Trophoblast cell (in vitro differentiated cells and primary cell): ENCODE measurements around the gene SPATS2.

Source experiments
- DNase-seq, 2 donors: peaks; one replicate each; pipeline ENCODE4 v3.0.0-alpha.2; 2016
- H2AFZ ChIP-seq: 2 replicates; pipeline ENCODE4 v1.6.1; 2013; ENCODE audit warnings: low read length, moderate library complexity, mild to moderate bottlenecking; ENCODE audit not compliant: insufficient read depth, poor library complexity
- H2AK5ac ChIP-seq: 2 replicates; pipeline ENCODE4 v1.6.1; 2013; ENCODE audit warnings: mild to moderate bottlenecking, low read length
- H2BK120ac ChIP-seq: 2 replicates; pipeline ENCODE4 v1.6.1; 2013; ENCODE audit warnings: low read length, mild to moderate bottlenecking, moderate library complexity; ENCODE audit not compliant: insufficient read depth, poor library complexity
- H2BK12ac ChIP-seq: 2 replicates; pipeline ENCODE4 v1.6.1; 2013; ENCODE audit warnings: mild to moderate bottlenecking, low read length, moderate library complexity
- H2BK5ac ChIP-seq: 2 replicates; pipeline ENCODE4 v1.6.1; 2013; ENCODE audit warnings: low read length, low read depth, moderate library complexity, mild to moderate bottlenecking; ENCODE audit not compliant: poor library complexity
- H3K14ac ChIP-seq: 2 replicates; pipeline ENCODE4 v1.6.1; 2013; ENCODE audit warnings: mild to moderate bottlenecking, low read length
- H3K18ac ChIP-seq: 2 replicates; pipeline ENCODE4 v1.6.1; 2013; ENCODE audit warnings: mild to moderate bottlenecking, low read length
- H3K23ac ChIP-seq: 2 replicates; pipeline ENCODE4 v1.6.1; 2013; ENCODE audit warnings: low read length
- H3K27ac ChIP-seq: 2 replicates; pipeline ENCODE4 v1.5.1; 2013; ENCODE audit warnings: low read depth, mild to moderate bottlenecking, inconsistent platforms, low read length, moderate library complexity
- H3K27me3 ChIP-seq: 2 replicates; pipeline ENCODE4 v1.6.1; 2013; ENCODE audit warnings: inconsistent platforms, mild to moderate bottlenecking, low read length, moderate library complexity; ENCODE audit not compliant: insufficient read depth
- H3K36me3 ChIP-seq, 2 experiments: 1 replicate in 1 of 2; 2 replicates in 1 of 2; pipeline ENCODE4 v1.6.1; 2013; ENCODE audit warnings: low read length in 2 of 2, mild to moderate bottlenecking in 2 of 2, moderate library complexity in 1 of 2; ENCODE audit not compliant: insufficient read depth in 2 of 2, control insufficient read depth in 1 of 2
- H3K4ac ChIP-seq: 2 replicates; pipeline ENCODE4 v1.6.1; 2013; ENCODE audit warnings: low read depth, mild to moderate bottlenecking, low read length, moderate library complexity
- H3K4me1 ChIP-seq, 2 experiments: 1 replicate in 1 of 2; 2 replicates in 1 of 2; pipeline ENCODE4 v1.6.1; 2013; ENCODE audit warnings: low read length in 2 of 2, mild to moderate bottlenecking in 2 of 2, moderate library complexity in 1 of 2; ENCODE audit not compliant: insufficient read depth in 2 of 2, control insufficient read depth in 1 of 2
- H3K4me2 ChIP-seq: 2 replicates; pipeline ENCODE4 v1.6.1; 2013; ENCODE audit warnings: inconsistent platforms, mild to moderate bottlenecking, low read length, moderate library complexity
- H3K4me3 ChIP-seq: 2 replicates; pipeline ENCODE4 v1.5.1; 2013; ENCODE audit warnings: mild to moderate bottlenecking, low read depth, low read length, inconsistent platforms
- H3K79me1 ChIP-seq: one replicate; pipeline ENCODE4 v1.6.1; 2013; ENCODE audit warnings: low read length
- H3K79me2 ChIP-seq: 2 replicates; pipeline ENCODE4 v1.6.1; 2013; ENCODE audit warnings: low read length, mild to moderate bottlenecking; ENCODE audit not compliant: control insufficient read depth, insufficient read depth, poor library complexity
- H3K9ac ChIP-seq: 2 replicates; pipeline ENCODE4 v1.6.1; 2013; ENCODE audit warnings: mild to moderate bottlenecking, low read length
- H3K9me3 ChIP-seq: 2 replicates; pipeline ENCODE4 v1.6.1; 2013; ENCODE audit warnings: low read depth, mild to moderate bottlenecking, control low read depth, inconsistent platforms, low read length; ENCODE audit not compliant: insufficient read depth
- H4K12ac ChIP-seq: 2 replicates; pipeline ENCODE4 v1.6.1; 2013; ENCODE audit warnings: low read depth, mild to moderate bottlenecking, low read length, moderate library complexity
- H4K8ac ChIP-seq: 2 replicates; pipeline ENCODE4 v1.6.1; 2013; ENCODE audit warnings: low read depth, mild to moderate bottlenecking, low read length, moderate library complexity
- H4K91ac ChIP-seq: one replicate; pipeline ENCODE4 v1.6.1; 2013; ENCODE audit warnings: low read depth, mild to moderate bottlenecking, low read length, moderate library complexity
- WGBS: extraction: QIAGEN DNeasy Blood & Tissue Kit; methylation state at CpG from one replicate; pipeline ENCODE4 v1.1.7; 2013; ENCODE audit warnings: missing lambda C conversion rate; ENCODE audit not compliant: insufficient read length, insufficient coverage; ENCODE audit errors: extremely low coverage; 5-methylcytosine and 5-hydroxymethylcytosine counted together

The SPATS2 gene

DNA sequence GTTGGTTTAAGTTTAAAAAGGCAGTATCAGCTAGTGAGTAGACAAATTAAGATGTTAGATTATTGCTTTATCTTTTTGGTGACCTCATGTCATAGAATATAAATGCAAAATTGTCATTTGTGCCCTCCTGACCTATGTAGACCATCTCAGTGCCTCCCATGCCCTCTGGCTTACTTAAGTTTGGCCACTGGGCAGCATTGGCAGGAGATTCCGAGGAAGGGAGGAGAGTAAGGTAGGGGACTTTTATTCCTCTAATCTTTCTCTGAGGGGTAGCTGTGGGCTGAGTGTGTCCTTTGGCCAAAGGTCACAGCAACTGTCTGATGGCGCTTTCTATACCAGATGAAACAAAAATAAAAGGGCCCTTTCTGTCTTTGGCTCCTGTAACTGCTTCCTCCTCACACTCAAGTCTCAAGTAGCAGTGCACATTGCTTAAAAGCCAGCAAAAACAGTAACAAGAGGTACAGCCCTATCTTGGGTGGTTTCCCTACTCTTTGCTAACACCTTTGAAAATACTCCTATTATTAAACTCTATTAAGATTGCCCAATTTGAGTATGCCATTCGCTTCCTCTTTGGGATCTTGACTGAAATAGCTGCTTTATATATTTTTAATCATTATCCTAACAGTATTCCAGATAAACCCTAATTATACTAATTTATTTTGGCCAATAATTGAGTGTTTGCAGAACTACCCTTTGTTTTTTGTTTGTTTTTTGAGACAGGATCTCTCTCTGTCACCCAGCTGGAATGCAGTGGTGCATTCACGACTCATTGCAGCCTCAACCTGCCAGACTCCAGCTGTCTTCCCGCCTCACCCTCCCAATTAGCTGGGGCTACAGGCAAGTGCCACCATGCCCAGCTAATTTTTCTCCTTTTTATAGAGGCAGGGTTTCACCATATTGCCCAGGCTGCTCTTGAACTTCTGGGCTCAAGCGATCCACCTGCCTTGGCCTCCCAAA, 115.1 kb downstream of the SPATS2 start:
- peak overlapping the region; percentile 47 for H4K91ac ChIP-seq
- no peak overlapping the region for H2BK12ac ChIP-seq
- peak; percentile 46 to 72 for DNase-seq
- no peak overlapping the region for H3K4me3 ChIP-seq
- H3K79me2 ChIP-seq, result peaks cover 2% of the 10 kb centered on the region
- peak overlapping the region; percentile 47 for H4K8ac ChIP-seq
- no peak overlapping the region for H2AFZ ChIP-seq
- H3K4me1 ChIP-seq, result peaks cover 7 to 9% of the 10 kb centered on the region in 2 experiments
- peak overlapping the region; percentile 93 for H3K18ac ChIP-seq
- H2BK120ac ChIP-seq, result no peak overlapping the region
- no peak overlapping the region for H3K14ac ChIP-seq
- no peak overlapping the region for H4K12ac ChIP-seq
- H3K79me1 ChIP-seq, result peaks cover 6% of the 10 kb centered on the region
- peak overlapping the region; percentile 49 for H2BK5ac ChIP-seq
- H3K9ac ChIP-seq, result no peak overlapping the region
- peaks cover 2 to 6% of the 10 kb centered on the region in 2 experiments for H3K36me3 ChIP-seq
- peak overlapping the region; percentile 18 for H3K4me2 ChIP-seq
- no peak overlapping the region for H3K27ac ChIP-seq
- no CpG with 5 or more reads among the region's 6 CpGs for WGBS
- no peaks in the 10 kb centered on the region for H3K27me3 ChIP-seq
- H3K9me3 ChIP-seq, result no peaks in the 10 kb centered on the region
- H3K23ac ChIP-seq, result no peak overlapping the region
- no peak overlapping the region for H2AK5ac ChIP-seq
- no peak overlapping the region for H3K4ac ChIP-seq

DNA sequence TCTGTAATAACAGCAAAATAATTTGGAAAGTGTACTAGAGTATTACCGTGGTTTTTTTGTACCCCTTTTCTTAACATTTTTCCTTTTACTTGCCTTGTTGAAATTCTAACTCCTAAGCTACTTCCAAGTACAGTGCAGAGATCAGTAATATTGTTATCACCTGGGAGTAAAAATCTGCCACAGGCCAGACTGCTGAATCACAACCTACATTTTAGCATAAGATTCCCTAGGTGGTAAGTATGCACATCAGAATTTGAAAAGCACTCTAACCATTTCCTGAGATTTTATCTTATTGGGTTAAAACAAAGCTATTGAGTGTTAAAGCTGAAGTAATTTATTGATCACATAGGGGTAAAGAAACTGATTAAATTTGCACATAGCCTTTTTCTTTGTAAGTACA, 116.4 kb downstream of the SPATS2 start:
- Histone ChIP-seq H3K36me3 (peaks cover 2 to 6% of the 10 kb centered on the region in 2 experiments), H3K79me2 (peaks cover 2% of the 10 kb centered on the region), H3K4me3 (no peak overlapping the region), H3K4ac (no peak overlapping the region), H3K9ac (no peak overlapping the region), H4K91ac (no peak overlapping the region), H4K12ac (no peak overlapping the region), H3K14ac (no peak overlapping the region), H3K27ac (no peak overlapping the region), H3K23ac (no peak overlapping the region), H4K8ac (no peak overlapping the region), H3K18ac (no peak overlapping the region), H3K9me3 (no peaks in the 10 kb centered on the region), H2BK120ac (no peak overlapping the region), H2AK5ac (no peak overlapping the region), H2AFZ (no peak overlapping the region), H2BK12ac (no peak overlapping the region), H3K27me3 (no peaks in the 10 kb centered on the region), H2BK5ac (no peak overlapping the region), H3K4me2 (no peak overlapping the region), H3K79me1 (peaks cover 6% of the 10 kb centered on the region), H3K4me1 (peaks cover 7 to 9% of the 10 kb centered on the region in 2 experiments)
- no CpG with 5 or more reads among the region's 1 CpG for WGBS
- peak; percentile 68 to 84 for DNase-seq

DNA sequence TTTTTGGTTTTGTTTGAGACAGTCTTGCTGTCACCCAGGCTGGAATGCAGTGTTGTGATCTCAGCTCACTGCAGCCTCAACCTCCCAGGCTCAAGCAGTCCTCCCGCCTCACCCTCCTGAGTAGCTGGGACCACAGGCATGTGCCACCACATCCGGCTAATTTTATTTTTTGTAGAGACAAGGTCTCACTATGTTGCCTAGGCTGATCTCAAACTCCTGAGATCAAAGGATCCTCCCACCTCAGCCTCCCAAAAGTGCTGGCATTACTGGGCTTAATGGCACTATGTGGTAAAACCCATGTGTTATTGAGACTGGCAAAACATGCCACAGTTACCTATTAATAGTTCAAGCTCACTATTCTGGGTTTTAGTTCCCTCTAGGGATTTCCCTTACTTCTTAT, 120.3 kb downstream of the SPATS2 start:
- Histone ChIP-seq H3K27me3 (no peaks in the 10 kb centered on the region), H3K36me3 (peaks cover 2 to 6% of the 10 kb centered on the region in 2 experiments), H4K12ac (no peak overlapping the region), H2BK120ac (no peak overlapping the region), H4K91ac (no peak overlapping the region), H3K9me3 (no peaks in the 10 kb centered on the region), H3K27ac (no peak overlapping the region), H3K4ac (no peak overlapping the region), H2BK5ac (no peak overlapping the region), H2BK12ac (no peak overlapping the region), H3K23ac (no peak overlapping the region), H4K8ac (no peak overlapping the region), H3K9ac (no peak overlapping the region), H3K4me2 (no peak overlapping the region), H2AFZ (no peak overlapping the region), H3K79me2 (no peaks in the 10 kb centered on the region), H2AK5ac (no peak overlapping the region), H3K79me1 (peaks cover 7% of the 10 kb centered on the region), H3K18ac (no peak overlapping the region), H3K4me1 (peaks cover 6 to 13% of the 10 kb centered on the region in 2 experiments), H3K4me3 (no peak overlapping the region), H3K14ac (no peak overlapping the region)
- no CpG with 5 or more reads among the region's 2 CpGs for WGBS
- DNase-seq, result no peak

DNA sequence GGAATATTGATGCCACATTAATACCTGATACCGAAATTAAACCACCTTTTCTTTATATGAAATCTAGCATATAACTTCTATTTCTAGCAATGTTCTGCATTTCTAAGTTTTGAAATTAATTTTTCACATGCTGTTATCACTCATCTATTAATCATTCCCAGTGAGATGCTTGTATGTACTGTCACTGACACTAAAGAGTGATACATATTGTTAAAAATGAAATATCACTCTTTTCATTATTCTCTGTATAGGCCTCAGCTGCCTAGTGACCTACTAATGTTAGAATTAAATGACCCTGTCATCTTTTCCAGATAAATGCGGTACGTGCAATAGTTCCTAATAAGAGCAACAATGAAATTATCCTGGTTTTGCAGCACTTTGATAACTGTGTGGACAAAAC, 121.9 kb downstream of the SPATS2 start:
- no peak overlapping the region for H4K12ac ChIP-seq
- peaks cover 3 to 11% of the 10 kb centered on the region in 2 experiments for H3K4me1 ChIP-seq
- H2BK5ac ChIP-seq, result no peak overlapping the region
- DNase-seq, result no peak
- H3K36me3 ChIP-seq, result peaks cover 2 to 6% of the 10 kb centered on the region in 2 experiments
- H3K18ac ChIP-seq, result no peak overlapping the region
- no peak overlapping the region for H3K27ac ChIP-seq
- H3K23ac ChIP-seq, result no peak overlapping the region
- no peak overlapping the region for H4K91ac ChIP-seq
- no peak overlapping the region for H3K4me3 ChIP-seq
- no peaks in the 10 kb centered on the region for H3K79me2 ChIP-seq
- H4K8ac ChIP-seq, result no peak overlapping the region
- H2AK5ac ChIP-seq, result no peak overlapping the region
- no peak overlapping the region for H3K4me2 ChIP-seq
- H3K79me1 ChIP-seq, result peaks cover 5% of the 10 kb centered on the region
- no CpG with 5 or more reads among the region's 3 CpGs for WGBS
- no peak overlapping the region for H3K4ac ChIP-seq
- H2BK12ac ChIP-seq, result no peak overlapping the region
- H3K9me3 ChIP-seq, result no peaks in the 10 kb centered on the region
- no peak overlapping the region for H2BK120ac ChIP-seq
- H3K9ac ChIP-seq, result no peak overlapping the region
- H2AFZ ChIP-seq, result no peak overlapping the region
- no peaks in the 10 kb centered on the region for H3K27me3 ChIP-seq
- no peak overlapping the region for H3K14ac ChIP-seq
